RWPE1 (cell line): ENCODE results near the gene TENT5A.
A peak's percentile ranks its signal among the peaks of the same experiment; 100 is the strongest.

Experiments used
- CTCF ChIA-PET: fragments of 350-600 bp; sonication (Branson Sonifier 250); formaldehyde crosslinking; extraction: SDS; loops from one replicate; lab custom pipeline; 2021; lab: Yijun Ruan, JAX
- POLR2A ChIA-PET: fragments of 400-600 bp; formaldehyde crosslinking; extraction: SDS; loops from one replicate; lab custom pipeline; 2020; ENCODE audit warnings: antibody characterized with exemption; ENCODE audit not compliant: low non-redundant PET; lab: Yijun Ruan, JAX
- DNase-seq: peaks from one replicate; pipeline ENCODE4 v3.0.0; 2012; ENCODE audit warnings: low spot score
- H3K27ac ChIP-seq: fragments of 450-650 bp; 2 replicates; pipeline ENCODE4 v1.5.1; 2017
- TF ChIP-seq, protein P1 (sequence below): fragments of 450-650 bp; conservative IDR thresholded peaks from 2 replicates; pipeline ENCODE4 v1.5.1; 2017; ENCODE audit warnings: low read depth, mild to moderate bottlenecking

TENT5A gene

DNA sequence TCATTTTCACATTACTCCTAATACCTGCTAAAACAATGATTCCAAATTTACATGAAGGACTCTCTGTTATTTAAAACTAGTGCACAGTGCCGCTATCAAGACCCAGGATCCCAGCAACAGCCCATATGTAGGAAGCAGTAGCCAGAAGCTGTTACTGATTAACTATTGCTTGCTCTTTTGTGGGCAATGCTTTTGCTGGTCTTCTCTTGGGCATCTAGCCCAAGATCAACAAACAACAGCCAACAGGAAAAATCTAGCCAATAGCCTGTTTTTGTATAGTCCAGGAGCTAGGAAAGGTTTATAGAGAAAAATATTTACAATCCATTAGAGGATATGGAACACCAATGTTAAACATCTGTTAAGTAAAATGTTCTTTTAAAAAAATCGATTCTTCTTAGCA, 22.1 kb upstream of the TENT5A start:
- no peak overlapping the region for H3K27ac ChIP-seq
- TF ChIP-seq, protein P1, sequence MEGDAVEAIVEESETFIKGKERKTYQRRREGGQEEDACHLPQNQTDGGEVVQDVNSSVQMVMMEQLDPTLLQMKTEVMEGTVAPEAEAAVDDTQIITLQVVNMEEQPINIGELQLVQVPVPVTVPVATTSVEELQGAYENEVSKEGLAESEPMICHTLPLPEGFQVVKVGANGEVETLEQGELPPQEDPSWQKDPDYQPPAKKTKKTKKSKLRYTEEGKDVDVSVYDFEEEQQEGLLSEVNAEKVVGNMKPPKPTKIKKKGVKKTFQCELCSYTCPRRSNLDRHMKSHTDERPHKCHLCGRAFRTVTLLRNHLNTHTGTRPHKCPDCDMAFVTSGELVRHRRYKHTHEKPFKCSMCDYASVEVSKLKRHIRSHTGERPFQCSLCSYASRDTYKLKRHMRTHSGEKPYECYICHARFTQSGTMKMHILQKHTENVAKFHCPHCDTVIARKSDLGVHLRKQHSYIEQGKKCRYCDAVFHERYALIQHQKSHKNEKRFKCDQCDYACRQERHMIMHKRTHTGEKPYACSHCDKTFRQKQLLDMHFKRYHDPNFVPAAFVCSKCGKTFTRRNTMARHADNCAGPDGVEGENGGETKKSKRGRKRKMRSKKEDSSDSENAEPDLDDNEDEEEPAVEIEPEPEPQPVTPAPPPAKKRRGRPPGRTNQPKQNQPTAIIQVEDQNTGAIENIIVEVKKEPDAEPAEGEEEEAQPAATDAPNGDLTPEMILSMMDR, result no peak
- ChIA-PET CTCF (no interaction called here), POLR2A (no interaction called here)
- DNase-seq, result no peak

GRCh38 chr6:81773887-81774286, 21.4 kb upstream of the TENT5A start:
- TF ChIP-seq, protein P1, result no peak
- DNase-seq, result no peak
- ChIA-PET POLR2A (no interaction called here), CTCF (no interaction called here)
- H3K27ac ChIP-seq, result no peak overlapping the region

GRCh38 chr6:81772741-81773140, 20.3 kb upstream of the TENT5A start:
- POLR2A ChIA-PET, result no interaction called here
- no peak overlapping the region for H3K27ac ChIP-seq
- peak; percentile 54 for DNase-seq
- CTCF ChIA-PET, result no interaction called here
- TF ChIP-seq, protein P1, result no peak

GRCh38 chr6:81771097-81771496, 18.6 kb upstream of the TENT5A start:
- ChIA-PET POLR2A (no interaction called here), CTCF (no interaction called here)
- TF ChIP-seq, protein P1, result no peak
- DNase-seq, result no peak
- no peak overlapping the region for H3K27ac ChIP-seq

GRCh38 chr6:81770381-81770780, 17.9 kb upstream of the TENT5A start:
- TF ChIP-seq, protein P1, result no peak
- no peak overlapping the region for H3K27ac ChIP-seq
- no peak for DNase-seq
- ChIA-PET POLR2A (no interaction called here), CTCF (interaction anchor here (0.7 kb wide), 1 partner anchor 236 kb away, joined by 3 read pairs; no protein-coding TSS in a partner anchor)

- peak; percentile 13 for DNase-seq
- ChIA-PET CTCF (interaction anchor here (0.7 kb wide), 1 partner anchor 237 kb away, joined by 3 read pairs; no protein-coding TSS in a partner anchor), POLR2A (no interaction called here)
- no peak overlapping the region for H3K27ac ChIP-seq
- TF ChIP-seq, protein P1, result no peak
These were observed 17.3 kb upstream of the TENT5A start for GRCh38 chr6:81769824-81770223.
